WERI-Rb-1 (cell line): ENCODE data around the gene OR11A1.
A peak's percentile ranks its signal among the peaks of the same experiment; 100 is the strongest.

Experiments used
- DNase-seq: peaks from one replicate; pipeline ENCODE4 v3.0.0-alpha.2; 2020
- H3K27ac ChIP-seq: fragments of 250-450 bp; sonication (Bioruptor Pico); 2 replicates; pipeline ENCODE4 v1.5.1; 2020; ENCODE audit warnings: mild to moderate bottlenecking, moderate library complexity
- H3K27me3 ChIP-seq: fragments of 250-450 bp; sonication (Bioruptor Pico); 2 replicates; pipeline ENCODE4 v1.5.1; 2021; ENCODE audit warnings: mild to moderate bottlenecking, low read depth, moderate library complexity; ENCODE audit not compliant: insufficient read depth, severe bottlenecking
- H3K36me3 ChIP-seq: fragments of 250-450 bp; sonication (Bioruptor Pico); 2 replicates; pipeline ENCODE4 v1.5.1; 2020; ENCODE audit warnings: mild to moderate bottlenecking, moderate library complexity
- H3K4me3 ChIP-seq: 2 replicates; pipeline ENCODE4 v1.5.1; 2011; ENCODE audit warnings: low read depth, mild to moderate bottlenecking, control low read depth, low read length
- H3K9me3 ChIP-seq: fragments of 250-450 bp; sonication (Bioruptor Pico); 2 replicates; pipeline ENCODE4 v1.5.1; 2021; ENCODE audit warnings: mild to moderate bottlenecking, moderate library complexity; ENCODE audit not compliant: severe bottlenecking
- TF ChIP-seq, protein P1 (sequence below): IDR thresholded peaks from 2 replicates; pipeline ENCODE4 v1.5.1; 2011; ENCODE audit warnings: low read depth, mild to moderate bottlenecking, control low read depth, inconsistent platforms, low read length

OR11A1 gene

DNA sequence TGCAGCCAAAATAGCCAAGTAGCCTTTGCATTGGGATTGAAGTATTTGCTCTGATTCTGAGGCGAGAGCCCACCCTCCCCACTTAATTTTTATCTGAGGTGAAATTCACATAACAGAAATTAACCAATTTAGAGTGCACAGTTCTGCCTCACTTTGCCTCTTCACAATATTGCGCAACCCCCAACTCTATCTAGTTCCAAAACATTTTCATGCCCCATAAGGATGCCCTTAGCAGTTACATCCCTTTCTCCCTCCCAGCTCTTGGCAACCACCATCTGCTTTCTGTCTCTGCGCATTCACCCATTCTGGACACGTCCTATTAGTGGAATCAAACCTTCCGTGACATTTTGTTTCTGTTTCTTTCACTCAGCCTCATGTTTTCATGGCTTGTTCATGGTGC, 21.9 kb upstream of the OR11A1 start:
- peaks cover 13% of the 10 kb centered on the region for H3K9me3 ChIP-seq
- no peak for DNase-seq
- no peaks in the 10 kb centered on the region for H3K36me3 ChIP-seq
- TF ChIP-seq, protein P1, sequence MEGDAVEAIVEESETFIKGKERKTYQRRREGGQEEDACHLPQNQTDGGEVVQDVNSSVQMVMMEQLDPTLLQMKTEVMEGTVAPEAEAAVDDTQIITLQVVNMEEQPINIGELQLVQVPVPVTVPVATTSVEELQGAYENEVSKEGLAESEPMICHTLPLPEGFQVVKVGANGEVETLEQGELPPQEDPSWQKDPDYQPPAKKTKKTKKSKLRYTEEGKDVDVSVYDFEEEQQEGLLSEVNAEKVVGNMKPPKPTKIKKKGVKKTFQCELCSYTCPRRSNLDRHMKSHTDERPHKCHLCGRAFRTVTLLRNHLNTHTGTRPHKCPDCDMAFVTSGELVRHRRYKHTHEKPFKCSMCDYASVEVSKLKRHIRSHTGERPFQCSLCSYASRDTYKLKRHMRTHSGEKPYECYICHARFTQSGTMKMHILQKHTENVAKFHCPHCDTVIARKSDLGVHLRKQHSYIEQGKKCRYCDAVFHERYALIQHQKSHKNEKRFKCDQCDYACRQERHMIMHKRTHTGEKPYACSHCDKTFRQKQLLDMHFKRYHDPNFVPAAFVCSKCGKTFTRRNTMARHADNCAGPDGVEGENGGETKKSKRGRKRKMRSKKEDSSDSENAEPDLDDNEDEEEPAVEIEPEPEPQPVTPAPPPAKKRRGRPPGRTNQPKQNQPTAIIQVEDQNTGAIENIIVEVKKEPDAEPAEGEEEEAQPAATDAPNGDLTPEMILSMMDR = no peak
- H3K4me3 ChIP-seq = no peak overlapping the region
- H3K27ac ChIP-seq = 0 out of 2 replicates have a peak overlapping the region, but pooled peaks have one; percentile 4
- H3K27me3 ChIP-seq = no peaks in the 10 kb centered on the region

DNA sequence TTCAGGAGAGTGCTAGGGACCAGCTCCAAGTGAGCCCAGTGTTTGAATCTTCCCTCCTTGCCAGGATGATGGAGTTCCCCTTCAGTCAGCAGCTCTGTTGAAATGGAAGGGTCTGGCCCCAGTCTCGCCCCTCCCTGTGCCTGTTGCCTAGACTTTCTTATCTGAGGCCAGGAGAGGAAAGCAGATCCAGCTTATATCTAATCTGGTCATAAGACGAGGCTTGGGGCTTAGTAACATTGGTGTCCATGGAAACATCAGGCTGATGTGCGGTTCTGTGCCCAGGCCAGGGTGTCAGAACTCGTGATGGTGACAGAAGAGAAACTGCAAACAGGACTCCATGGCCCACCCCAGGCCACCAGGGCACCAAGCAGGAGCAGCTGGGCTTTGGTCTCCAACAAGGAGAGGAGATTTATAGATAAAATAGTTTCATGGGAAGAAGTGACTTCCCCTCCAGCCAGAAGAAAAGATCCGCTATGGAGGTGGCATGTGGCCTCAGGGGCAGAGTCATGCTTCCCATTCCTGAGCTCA, 21.1 kb upstream of the OR11A1 start:
- peaks cover 14% of the 10 kb centered on the region for H3K9me3 ChIP-seq
- peak overlapping the region; percentile 30; the same call in 1 of the 2 replicates for H3K27ac ChIP-seq
- H3K27me3 ChIP-seq = no peaks in the 10 kb centered on the region
- peak overlapping the region; percentile 36 for H3K4me3 ChIP-seq
- TF ChIP-seq, protein P1 = no peak
- no peaks in the 10 kb centered on the region for H3K36me3 ChIP-seq
- DNase-seq = peak; percentile 85

DNA sequence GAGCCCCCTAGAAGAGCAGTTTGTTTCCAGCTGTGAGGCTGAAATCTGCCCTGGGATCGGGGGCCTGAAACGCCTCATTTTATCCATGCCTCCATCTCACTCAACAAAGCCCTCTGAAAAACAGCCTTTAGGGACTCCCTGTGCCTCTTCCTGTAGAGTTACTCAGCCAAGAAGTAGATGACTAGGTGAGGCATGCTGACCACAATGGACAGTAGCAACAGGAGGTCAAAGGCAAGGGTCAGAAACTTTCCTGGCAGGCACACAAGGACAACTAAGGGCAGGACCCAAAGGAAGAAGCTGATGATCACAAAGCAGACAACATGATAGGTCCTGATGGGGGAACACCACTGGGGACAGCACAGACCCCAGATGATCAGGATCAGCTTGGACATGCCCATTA, 18.1 kb upstream of the OR11A1 start:
- H3K27ac ChIP-seq = no peak overlapping the region
- no peaks in the 10 kb centered on the region for H3K27me3 ChIP-seq
- H3K4me3 ChIP-seq = no peak overlapping the region
- H3K36me3 ChIP-seq = no peaks in the 10 kb centered on the region
- TF ChIP-seq, protein P1 = no peak
- DNase-seq = no peak
- H3K9me3 ChIP-seq = peaks cover 11% of the 10 kb centered on the region

DNA sequence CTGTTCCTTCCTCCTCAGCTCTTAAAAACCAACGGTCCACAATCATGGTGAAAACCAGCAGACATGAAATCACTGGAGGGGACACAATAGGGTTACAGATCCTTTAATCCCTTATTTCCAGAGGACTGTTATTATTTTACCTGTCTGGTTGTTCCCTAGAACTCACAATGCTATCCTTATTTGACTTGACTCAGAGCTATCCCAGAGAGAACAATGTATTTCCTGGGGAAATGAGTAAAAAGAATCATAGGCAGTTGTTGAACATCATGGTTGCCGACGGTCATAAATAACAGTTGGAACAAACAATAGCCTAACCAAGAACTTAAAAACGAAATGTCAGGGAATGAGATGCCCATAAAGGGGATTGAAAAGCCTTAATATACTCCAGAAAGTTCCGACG, 9.4 kb upstream of the OR11A1 start:
- H3K9me3 ChIP-seq = no peaks in the 10 kb centered on the region
- H3K27me3 ChIP-seq = no peaks in the 10 kb centered on the region
- no peak overlapping the region for H3K4me3 ChIP-seq
- no peaks in the 10 kb centered on the region for H3K36me3 ChIP-seq
- no peak for DNase-seq
- no peak overlapping the region for H3K27ac ChIP-seq
- TF ChIP-seq, protein P1 = no peak

DNA sequence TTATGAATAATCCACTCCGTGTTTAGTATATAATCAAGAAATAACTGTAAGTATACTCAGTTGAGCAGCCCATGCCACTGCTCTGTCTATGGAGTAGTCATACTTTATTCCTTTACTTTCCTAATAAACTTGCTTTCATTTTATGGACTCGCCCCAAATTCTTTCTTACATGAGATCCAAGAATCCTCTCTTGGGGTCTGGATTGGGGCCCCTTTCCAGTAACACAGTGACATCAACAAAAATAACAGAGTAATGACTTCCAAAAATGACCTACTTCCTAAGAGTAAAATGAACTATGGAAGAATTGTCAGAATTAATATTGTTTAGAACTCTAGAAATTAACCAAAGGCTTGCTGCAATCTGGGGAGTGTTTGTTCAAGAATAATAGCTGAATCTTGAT, 8.9 kb upstream of the OR11A1 start:
- TF ChIP-seq, protein P1 = no peak
- no peak overlapping the region for H3K27ac ChIP-seq
- H3K4me3 ChIP-seq = no peak overlapping the region
- H3K27me3 ChIP-seq = no peaks in the 10 kb centered on the region
- no peaks in the 10 kb centered on the region for H3K36me3 ChIP-seq
- no peaks in the 10 kb centered on the region for H3K9me3 ChIP-seq
- no peak for DNase-seq

DNA sequence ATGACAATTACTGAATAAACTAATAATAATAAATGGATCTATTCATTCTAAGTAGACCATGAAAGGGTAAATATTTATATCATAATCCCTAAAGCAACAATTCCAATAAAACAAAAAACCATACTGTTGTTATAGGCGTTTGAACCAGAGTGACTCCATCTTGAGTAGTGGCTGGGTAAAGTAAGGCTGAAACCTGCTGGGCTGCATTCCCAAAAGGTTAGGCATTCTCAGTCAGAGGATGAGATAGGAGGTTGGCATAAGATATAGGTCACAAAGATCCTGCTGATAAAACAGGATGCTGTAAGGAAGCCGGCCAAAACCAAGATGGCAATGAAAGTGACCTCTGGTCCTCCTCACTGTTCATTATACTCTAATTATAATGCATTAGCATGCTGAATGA, 8.4 kb upstream of the OR11A1 start:
- H3K27me3 ChIP-seq = no peaks in the 10 kb centered on the region
- H3K36me3 ChIP-seq = no peaks in the 10 kb centered on the region
- no peak for DNase-seq
- no peak overlapping the region for H3K4me3 ChIP-seq
- no peak overlapping the region for H3K27ac ChIP-seq
- TF ChIP-seq, protein P1 = no peak
- H3K9me3 ChIP-seq = no peaks in the 10 kb centered on the region
